Stomach (tissue), 4 donors: ENCODE measurements around the gene DACT2.

Source experiments
- CTCF ChIP-seq, 7 experiments: fragments of 450-650 bp in 4 of 7; fragments of 200-600 bp in 3 of 7; sonication (generic) in 3 of 7; IDR thresholded peaks; one replicate each; pipeline ENCODE4 v1.5.1; 2016 to 2019; ENCODE audit warnings: antibody characterized with exemption in 7 of 7, control low read depth in 2 of 7, mild to moderate bottlenecking in 1 of 7
- EP300 ChIP-seq: sonication (generic); formaldehyde crosslinking; IDR thresholded peaks from one replicate; pipeline ENCODE4 v1.6.1; 2017; ENCODE audit warnings: antibody characterized with exemption
- POLR2A ChIP-seq, 4 donors: fragments of 450-650 bp; IDR thresholded peaks; one replicate each; pipeline ENCODE4 v1.6.1; 2016; ENCODE audit warnings: antibody characterized with exemption in 4 of 4, control low read depth in 2 of 4, mild to moderate bottlenecking in 1 of 4, moderate library complexity in 1 of 4
- POLR2AphosphoS5 ChIP-seq, 3 donors: sonication (generic); formaldehyde crosslinking; IDR thresholded peaks; one replicate each; pipeline ENCODE4 v1.6.1; 2016; ENCODE audit warnings: antibody characterized with exemption in 3 of 3

- TF ChIP-seq POLR2AphosphoS5 (IDR thresholded peaks at IDR 0.05) (no peak), CTCF (IDR thresholded peaks at IDR 0.05) (no peak), POLR2A (IDR thresholded peaks at IDR 0.05) (no peak), EP300 (no peak)
These were observed 21.9 kb downstream of the DACT2 start for GRCh38 chr6:168297643-168298042.
